GM12865 (cell line): ENCODE results near the gene CHCT1.
"Not testable (repeated sequence)": the region's sequence is repeated elsewhere in the genome, so short reads cannot be mapped to it uniquely, and the experiment has no call there.

Source experiments
- DNase-seq: peaks from one replicate; pipeline ENCODE4 v3.0.0; 2010; ENCODE audit warnings: low read depth
- H3K4me3 ChIP-seq: 2 replicates; pipeline ENCODE4 v1.5.1; 2011; ENCODE audit warnings: mild to moderate bottlenecking, low read depth, low read length, control low read depth
- CTCF ChIP-seq: IDR thresholded peaks from 2 replicates; pipeline ENCODE4 v1.5.1; 2011; ENCODE audit warnings: low read length, control low read depth, low read depth, inconsistent platforms; ENCODE audit not compliant: insufficient read depth; ENCODE audit errors: missing control alignments

The CHCT1 gene

GRCh38 chr17:60403523-60403810 is 18.8 kb upstream of the CHCT1 start:
- no peak overlapping the region for H3K4me3 ChIP-seq
- no peak for TF ChIP-seq CTCF
- no peak for DNase-seq

- no peak for TF ChIP-seq CTCF
- H3K4me3 ChIP-seq: no peak overlapping the region
- DNase-seq: no peak
These were observed 18.3 kb upstream of the CHCT1 start for GRCh38 chr17:60403962-60404361.

GRCh38 chr17:60406887-60407286 is 15.4 kb upstream of the CHCT1 start:
- no peak for TF ChIP-seq CTCF
- no peak overlapping the region for H3K4me3 ChIP-seq
- no peak for DNase-seq

GRCh38 chr17:60410001-60410400 is 12.3 kb upstream of the CHCT1 start:
- H3K4me3 ChIP-seq: no peak overlapping the region
- DNase-seq: no peak
- TF ChIP-seq CTCF: no peak

- TF ChIP-seq CTCF: no peak
- no peak for DNase-seq
- no peak overlapping the region for H3K4me3 ChIP-seq
These were observed 9.6 kb upstream of the CHCT1 start for GRCh38 chr17:60412701-60413100.

GRCh38 chr17:60415146-60415545 is 7.1 kb upstream of the CHCT1 start:
- no peak for TF ChIP-seq CTCF
- no peak overlapping the region for H3K4me3 ChIP-seq
- DNase-seq: no peak

GRCh38 chr17:60416368-60416925 is 5.8 kb upstream of the CHCT1 start:
- no peak overlapping the region for H3K4me3 ChIP-seq
- no peak for TF ChIP-seq CTCF
- no peak for DNase-seq

- not testable (repeated sequence) for DNase-seq, H3K4me3 ChIP-seq
These were observed 3.3 kb upstream of the CHCT1 start for GRCh38 chr17:60419003-60419402.

GRCh38 chr17:60419875-60420274 is 2.4 kb upstream of the CHCT1 start:
- DNase-seq: not testable (repeated sequence)

More at GRCh38 chr17:60419875-60420274, 2.4 kb upstream of the CHCT1 start:
- H3K4me3 ChIP-seq: not testable (repeated sequence)
